Ovary (tissue), 9 donors: Measurements from ENCODE around the gene ATP2B2. TPM values are rescaled to one million over a fixed set of nuclear protein-coding genes. Genes with fewer than 3 reads are reported as not detected.

ENCODE experiments used
- DNase-seq, 5 donors: peaks; one replicate each; pipeline ENCODE4 v3.0.0-alpha.2; 2019 to 2020
- H3K27ac ChIP-seq, 2 donors: fragments of 200-600 bp; one replicate each; pipeline versions ENCODE4 v1.5.1 to v1.8.0; 2019 to 2022
- H3K27me3 ChIP-seq: fragments of 200-600 bp; one replicate; pipeline ENCODE4 v1.8.0; 2022
- H3K36me3 ChIP-seq: fragments of 200-600 bp; sonication (generic); one replicate; pipeline ENCODE4 v1.5.1; 2019
- H3K4me1 ChIP-seq: one replicate; pipeline ENCODE4 v1.8.1; 2013; ENCODE audit warnings: mild to moderate bottlenecking, moderate library complexity; ENCODE audit not compliant: insufficient read depth
- H3K4me3 ChIP-seq: fragments of 200-600 bp; sonication (generic); one replicate; pipeline ENCODE4 v1.5.1; 2017
- H3K9me3 ChIP-seq, 2 donors: fragments of 200-600 bp in 1 of 2; sonication (generic) in 1 of 2; one replicate each; pipeline versions ENCODE4 v1.5.1 to v1.8.1; 2013 to 2019; ENCODE audit warnings: mild to moderate bottlenecking in 1 of 2, moderate library complexity in 1 of 2
- EP300 ChIP-seq: sonication (generic); formaldehyde crosslinking; IDR thresholded peaks from one replicate; pipeline ENCODE4 v1.6.1; 2017; ENCODE audit warnings: antibody characterized with exemption
- POLR2A ChIP-seq: fragments of 450-650 bp; IDR thresholded peaks from one replicate; pipeline ENCODE4 v1.6.1; 2017; ENCODE audit warnings: antibody characterized with exemption, mild to moderate bottlenecking, moderate library complexity
- WGBS, 3 donors: extraction: QIAGEN DNeasy Blood & Tissue Kit in 1 of 3; methylation state at CpG; one replicate each; pipeline versions ENCODE4 v1.1.5 to v1.1.7; 2013 to 2017; 5-methylcytosine and 5-hydroxymethylcytosine counted together
- intact Hi-C, 4 donors: fragments of 100-400 bp; cut with DNase I; formaldehyde crosslinking; loops; one replicate each; pipeline versions ENCODE4 v1.11.0 to v1.15.1; 2022 to 2023
- polyA plus RNA-seq, 2 donors: library from polyadenylated mRNA; stranded (reverse); fragments of 200-250 nt in 1 of 2; fragments of 350-450 nt in 1 of 2; fragmentation: Illumina TruSeq in 1 of 2; extraction: RNeasy Lipid Tissue Mini Kit (QIAGEN cat#74804) in 1 of 2; gene quantifications; one replicate each; pipeline ENCODE4 v1.2.3, GENCODE V29; 2013 to 2014
- total RNA-seq, 7 donors: library from RNA; depleted of rRNA in 2 of 7; stranded (reverse); fragments of >200 nt in 2 of 7; fragmentation: NEBNext Ultra II Directional in 3 of 7; extraction: Animal tissue kit (Norgen Biotek cat#: 25700) in 3 of 7; gene quantifications; one replicate each; pipeline versions ENCODE4 v1.1.0 to v1.2.4, GENCODE V29; 2016 to 2023
- TF ChIP-seq, protein P1 (sequence below), 3 donors: fragments of 450-650 bp in 2 of 3; fragments of 200-600 bp in 1 of 3; IDR thresholded peaks; one replicate each; pipeline versions ENCODE4 v1.5.1 to v1.8.0; 2016 to 2022; ENCODE audit warnings: antibody characterized with exemption in 3 of 3, mild to moderate bottlenecking in 1 of 3
- donor health status: DM: no; HTN: no; CAD: no; lungs with moderate emphysema.
- donor health status: DM: no; HTN: no; CAD: no.
- donor health status: Bipolar disorder and iron deficiency.
- donor health status: DM: yes; HTN: yes; CAD: no.
- donor health status: DM: no; HTN: no; CAD: no.
- donor health status: DM: yes; HTN: yes; CAD: no.

Gene ATP2B2
- total and polyA plus RNA-seq, 9 donors, result 0.05 to 11.6 (median 0.52) TPM; not detected in 2

DNA sequence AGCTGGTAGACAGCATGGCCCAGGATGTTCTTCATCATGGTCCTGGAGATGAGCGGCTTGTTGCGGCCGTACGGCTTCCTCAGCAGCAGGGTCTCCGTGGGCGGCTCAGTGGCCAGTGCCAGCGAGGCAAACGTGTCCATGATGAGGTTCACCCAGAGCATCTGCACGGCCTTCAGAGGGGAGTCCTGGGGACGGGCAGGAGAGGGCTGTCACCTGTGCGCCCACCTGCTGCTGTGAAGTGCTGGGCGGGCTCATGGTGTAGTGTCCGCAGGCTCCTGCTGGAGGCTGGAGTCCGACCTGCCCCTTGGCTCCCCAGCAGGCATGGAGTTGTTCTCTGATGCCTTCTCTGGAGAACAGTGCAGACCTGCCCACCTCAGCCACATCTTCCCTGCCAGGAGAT, 162.6 kb downstream of the ATP2B2 start:
- H3K36me3 ChIP-seq, result no peaks in the 10 kb centered on the region
- DNase-seq, result no peak
- no peaks in the 10 kb centered on the region for H3K4me1 ChIP-seq
- TF ChIP-seq, protein P1, sequence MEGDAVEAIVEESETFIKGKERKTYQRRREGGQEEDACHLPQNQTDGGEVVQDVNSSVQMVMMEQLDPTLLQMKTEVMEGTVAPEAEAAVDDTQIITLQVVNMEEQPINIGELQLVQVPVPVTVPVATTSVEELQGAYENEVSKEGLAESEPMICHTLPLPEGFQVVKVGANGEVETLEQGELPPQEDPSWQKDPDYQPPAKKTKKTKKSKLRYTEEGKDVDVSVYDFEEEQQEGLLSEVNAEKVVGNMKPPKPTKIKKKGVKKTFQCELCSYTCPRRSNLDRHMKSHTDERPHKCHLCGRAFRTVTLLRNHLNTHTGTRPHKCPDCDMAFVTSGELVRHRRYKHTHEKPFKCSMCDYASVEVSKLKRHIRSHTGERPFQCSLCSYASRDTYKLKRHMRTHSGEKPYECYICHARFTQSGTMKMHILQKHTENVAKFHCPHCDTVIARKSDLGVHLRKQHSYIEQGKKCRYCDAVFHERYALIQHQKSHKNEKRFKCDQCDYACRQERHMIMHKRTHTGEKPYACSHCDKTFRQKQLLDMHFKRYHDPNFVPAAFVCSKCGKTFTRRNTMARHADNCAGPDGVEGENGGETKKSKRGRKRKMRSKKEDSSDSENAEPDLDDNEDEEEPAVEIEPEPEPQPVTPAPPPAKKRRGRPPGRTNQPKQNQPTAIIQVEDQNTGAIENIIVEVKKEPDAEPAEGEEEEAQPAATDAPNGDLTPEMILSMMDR (IDR thresholded peaks at IDR 0.05), result no peak
- TF ChIP-seq EP300, result no peak
- no peak for TF ChIP-seq POLR2A
- H3K4me3 ChIP-seq, result no peak overlapping the region
- intact Hi-C loops, result loop anchor here in 1 of 4 donors (10.0 kb wide), 1 partner anchor 382 kb away; no protein-coding TSS in a partner anchor
- 69 to 82% (median 79%) methylated on average over 9 to 14 of the region's 14 CpGs for WGBS, 3 donors
- no peaks in the 10 kb centered on the region for H3K27me3 ChIP-seq
- H3K27ac ChIP-seq, result no peak overlapping the region
- no peaks in the 10 kb centered on the region for H3K9me3 ChIP-seq

DNA sequence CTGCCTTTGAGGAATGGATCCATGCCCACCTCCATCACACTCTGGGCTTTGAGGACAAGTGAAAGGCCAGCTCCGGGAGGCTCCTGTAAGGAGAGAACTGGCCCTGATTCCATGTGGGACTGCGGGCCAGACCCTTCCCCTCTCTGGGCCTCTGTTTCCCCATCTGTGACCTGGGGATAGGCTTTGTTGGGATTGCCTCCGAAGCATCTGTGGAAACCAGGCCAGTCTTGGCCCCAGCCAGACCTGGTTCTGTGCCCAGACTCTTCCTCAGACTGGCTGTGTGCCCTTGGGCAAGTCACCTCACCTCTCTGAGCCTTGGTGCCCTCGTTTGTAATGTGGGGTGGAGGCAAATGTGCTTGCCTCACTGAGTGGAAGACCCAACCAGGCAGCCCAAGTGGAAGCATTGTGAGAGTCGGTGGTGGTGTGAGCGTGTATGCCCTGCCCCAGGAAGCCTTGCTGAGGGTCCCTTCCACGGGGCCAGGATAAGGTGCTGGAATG, 163.4 kb downstream of the ATP2B2 start:
- Histone ChIP-seq H3K9me3 (no peaks in the 10 kb centered on the region), H3K27me3 (no peaks in the 10 kb centered on the region), H3K27ac (no peak overlapping the region), H3K4me1 (no peaks in the 10 kb centered on the region), H3K36me3 (no peaks in the 10 kb centered on the region), H3K4me3 (no peak overlapping the region)
- no peak for DNase-seq
- TF ChIP-seq, protein P1 (IDR thresholded peaks at IDR 0.05), result no peak
- TF ChIP-seq EP300, result no peak
- WGBS, 3 donors, result 71 to 73% (median 72%) methylated on average over 7 of the region's 7 CpGs
- intact Hi-C loops, result loop anchor here in 1 of 4 donors (10.0 kb wide), 1 partner anchor 383 kb away; no protein-coding TSS in a partner anchor

DNA sequence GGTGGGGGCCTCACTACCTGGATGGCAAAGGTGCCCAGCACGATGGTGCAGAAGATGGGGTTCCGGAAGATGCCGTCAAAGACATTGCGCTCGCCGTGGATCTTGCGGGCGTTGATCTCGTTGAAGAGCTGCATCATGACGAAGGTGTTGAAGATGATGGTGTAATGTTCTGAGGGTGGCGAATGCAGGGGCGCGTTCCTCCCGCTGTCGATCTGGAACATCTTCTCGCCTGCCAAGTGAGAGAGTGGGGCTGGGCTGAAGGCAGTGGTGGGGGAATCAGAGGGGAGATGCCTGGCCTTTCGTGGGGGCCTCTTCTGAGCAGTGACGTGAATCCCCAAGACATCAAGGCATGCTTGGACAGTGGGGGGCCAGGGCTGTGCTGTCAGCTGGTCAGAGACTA, 164.9 kb downstream of the ATP2B2 start:
- no peaks in the 10 kb centered on the region for H3K4me1 ChIP-seq
- intact Hi-C loops, result loop anchor here in 1 of 4 donors (10.0 kb wide), 1 partner anchor 384 kb away; no protein-coding TSS in a partner anchor
- H3K9me3 ChIP-seq, result no peaks in the 10 kb centered on the region
- H3K27ac ChIP-seq, result no peak overlapping the region
- TF ChIP-seq POLR2A, result no peak
- no peaks in the 10 kb centered on the region for H3K36me3 ChIP-seq
- H3K4me3 ChIP-seq, result no peak overlapping the region
- 84 to 89% (median 85%) methylated on average over 18 of the region's 18 CpGs for WGBS, 3 donors
- no peaks in the 10 kb centered on the region for H3K27me3 ChIP-seq
- no peak for DNase-seq

- no peak for DNase-seq
- H3K4me1 ChIP-seq, result no peaks in the 10 kb centered on the region
- H3K4me3 ChIP-seq, result no peak overlapping the region
- TF ChIP-seq POLR2A, result no peak
- TF ChIP-seq, protein P1 (IDR thresholded peaks at IDR 0.05), result no peak
- TF ChIP-seq EP300, result no peak
- H3K27ac ChIP-seq, result no peak overlapping the region
- 31 to 43% (median 41%) methylated on average over 4 of the region's 4 CpGs for WGBS, 3 donors
- H3K9me3 ChIP-seq, result no peaks in the 10 kb centered on the region
- H3K27me3 ChIP-seq, result no peaks in the 10 kb centered on the region
- intact Hi-C loops, result loop anchor here in 1 of 4 donors (10.0 kb wide), 1 partner anchor 385 kb away; no protein-coding TSS in a partner anchor
- no peaks in the 10 kb centered on the region for H3K36me3 ChIP-seq
Measured at GRCh38 chr3:10340046-10340445, 165.3 kb downstream of the ATP2B2 start.

DNA sequence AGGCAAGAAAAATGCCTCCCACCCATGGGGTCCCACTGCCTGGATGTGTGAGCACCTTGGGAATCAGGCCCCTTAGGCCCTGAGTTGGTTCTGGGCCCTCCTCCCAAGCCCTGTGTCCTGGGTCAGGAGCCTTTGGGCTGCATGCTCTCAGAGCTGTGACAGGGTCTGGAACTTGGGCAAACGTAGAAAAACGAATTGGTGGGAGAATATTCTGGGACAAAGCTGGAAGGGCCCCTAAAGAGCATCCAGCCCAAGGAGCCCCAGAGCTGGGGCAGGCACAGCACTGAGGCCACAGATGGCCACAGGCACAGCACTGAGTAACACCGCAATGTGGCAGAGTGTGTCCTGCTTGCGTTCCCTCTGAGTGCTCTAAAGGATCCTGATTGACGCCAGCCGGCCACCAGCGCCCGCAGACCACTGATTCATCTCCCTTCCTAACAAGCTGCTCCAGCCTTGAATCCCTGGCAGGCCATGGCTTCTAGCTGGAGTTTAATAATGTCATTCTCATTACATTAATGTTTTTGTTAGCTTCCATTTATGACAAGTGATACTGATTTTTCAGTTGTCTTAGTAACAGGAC, 165.9 kb downstream of the ATP2B2 start:
- Histone ChIP-seq H3K27ac (no peak overlapping the region), H3K4me1 (no peaks in the 10 kb centered on the region), H3K27me3 (no peaks in the 10 kb centered on the region), H3K36me3 (no peaks in the 10 kb centered on the region), H3K4me3 (no peak overlapping the region), H3K9me3 (no peaks in the 10 kb centered on the region)
- 76 to 81% (median 80%) methylated on average over 8 of the region's 8 CpGs for WGBS, 3 donors
- intact Hi-C loops, result no loop called here
- TF ChIP-seq POLR2A (no peak), EP300 (no peak)
- TF ChIP-seq, protein P1 (IDR thresholded peaks at IDR 0.05), result no peak
- DNase-seq, result no peak
